K562 (cell line): ENCODE results near the gene TRAF7. TPM values are rescaled to one million over a fixed set of nuclear protein-coding genes. Genes with fewer than 3 reads are reported as not detected.

Experiments used
- CSDE1 ChIP-seq, 2 experiments: fragments of 450-650 bp; IDR thresholded peaks; 2 replicates each; pipeline ENCODE4 v1.6.1; 2016; ENCODE audit warnings: mild to moderate bottlenecking in 1 of 2
- DLX4 ChIP-seq: fragments of 250-450 bp; sonication (Bioruptor Pico); IDR thresholded peaks from 2 replicates; pipeline ENCODE4 v1.6.1; 2021; ENCODE audit warnings: mild to moderate bottlenecking
- EGR1 ChIP-seq: fragments of 450-650 bp; conservative IDR thresholded peaks from 2 replicates; pipeline ENCODE4 v1.6.1; 2017; ENCODE audit warnings: mild to moderate bottlenecking
- HDGF ChIP-seq: fragments of 450-650 bp; IDR thresholded peaks from 2 replicates; pipeline ENCODE4 v1.6.1; 2016
- MGA ChIP-seq: fragments of 450-650 bp; IDR thresholded peaks from 2 replicates; pipeline ENCODE4 v1.6.1; 2016; ENCODE audit warnings: mild to moderate bottlenecking, moderate library complexity
- PHTF2 ChIP-seq: fragments of 250-450 bp; sonication (Bioruptor Pico); IDR thresholded peaks from 2 replicates; pipeline ENCODE4 v1.5.0; 2021; ENCODE audit warnings: mild to moderate bottlenecking
- RFX5 ChIP-seq: IDR thresholded peaks from 2 replicates; pipeline ENCODE4 v1.6.1; 2011; ENCODE audit warnings: low read depth, mild to moderate bottlenecking, improper control_type of control experiment, low read length
- RFX7 ChIP-seq: fragments of 250-450 bp; sonication (Bioruptor Pico); IDR thresholded peaks from 2 replicates; pipeline ENCODE4 v1.5.1; 2021; ENCODE audit warnings: mild to moderate bottlenecking
- SRF ChIP-seq, 2 experiments: fragments of 250-450, 450-650 bp in 1 of 2; sonication (Bioruptor Pico) in 1 of 2; sonication (generic) in 1 of 2; formaldehyde crosslinking; IDR thresholded peaks; 2 replicates each; pipeline versions ENCODE4 v1.5.0 to v1.5.1; 2020 to 2022; ENCODE audit warnings: mild to moderate bottlenecking in 1 of 2, missing genetic modification reagents in 1 of 2
- TAF7 ChIP-seq: fragments of 450-650 bp; IDR thresholded peaks from 2 replicates; pipeline ENCODE4 v1.6.1; 2016; ENCODE audit warnings: missing genetic modification characterization, missing compliant biosample characterization
- XRCC4 ChIP-seq: IDR thresholded peaks from one replicate; pipeline ENCODE4 v1.6.1; 2011; ENCODE audit not compliant: insufficient read depth, insufficient read length; ENCODE audit errors: extremely low read depth
- YY1 ChIP-seq, 3 experiments: IDR thresholded peaks; 2 replicates each; pipeline ENCODE4 v1.6.1; 2011; ENCODE audit warnings: low read length in 2 of 3, mild to moderate bottlenecking in 2 of 3, moderate library complexity in 2 of 3, borderline replicate concordance in 1 of 3, control low read depth in 1 of 3, low read depth in 1 of 3; ENCODE audit not compliant: insufficient read depth in 3 of 3, insufficient replicate concordance in 2 of 3, control insufficient read depth in 1 of 3, insufficient read length in 1 of 3; ENCODE audit errors: extremely low read depth in 1 of 3
- ZNF311 ChIP-seq: fragments of 250-450 bp; sonication (Bioruptor Pico); IDR thresholded peaks from 2 replicates; pipeline ENCODE4 v1.4.0; 2020; ENCODE audit warnings: mild to moderate bottlenecking, moderate library complexity
- ZNF586 ChIP-seq: fragments of 450-650 bp; formaldehyde crosslinking; conservative IDR thresholded peaks from 2 replicates; pipeline ENCODE4 v1.4.0; 2020; ENCODE audit warnings: mild to moderate bottlenecking, moderate library complexity
- polyA plus RNA-seq, 8 experiments: library from polyadenylated mRNA; depleted of rRNA in 4 of 8; stranded (reverse) in 5 of 8; unstranded in 3 of 8; fragments of >200 nt; fragmentation: Nextera tagmentation in 2 of 8; fragmentation: Illumina TruSeq in 1 of 8; extraction: Ambion mirVana in 2 of 8; extraction: Trizol in 1 of 8; gene quantifications; 2 replicates each; pipeline versions ENCODE4 v1.2.1 to v1.2.3, GENCODE V29; 2011 to 2014; ENCODE audit warnings: inconsistent platforms in 1 of 8, missing spikeins in 1 of 8
- total RNA-seq, 7 experiments: library from RNA; depleted of rRNA in 6 of 7; stranded (reverse); fragments of >200 nt in 6 of 7; fragmentation: Illumina TruSeq in 2 of 7; extraction: Trizol in 2 of 7; gene quantifications; 2 replicates each; pipeline versions ENCODE4 v1.2.1 to v1.2.3, GENCODE V29; 2011 to 2021; ENCODE audit warnings: low replicate concordance in 1 of 7

TRAF7 gene
- total and polyA plus RNA-seq, 9 of the 15 experiments (the other 6 are each of a cell fraction or from before 2014, with no cell fraction given), result 1.1 to 113 (median 41.6) TPM

- 0 out of 2 replicates have a peak, but pooled peaks have one; percentile 47 for TF ChIP-seq MGA
- no peak for TF ChIP-seq ZNF586 (CRISPR knock-in tag)
- TF ChIP-seq YY1 (IDR thresholded peaks at IDR 0.05; ENCODE audit: borderline replicate concordance in 1 of 3, control insufficient read depth in 1 of 3, extremely low read depth in 1 of 3, insufficient read depth in 3 of 3, insufficient read length in 1 of 3, insufficient replicate concordance in 2 of 3, low read depth in 1 of 3, low read length in 2 of 3), result no peak
- no peak for TF ChIP-seq CSDE1 (IDR thresholded peaks at IDR 0.05)
- 0 out of 2 replicates have a peak, but pooled peaks have one; percentile 25 for TF ChIP-seq EGR1
- 0 out of 2 replicates have a peak, but pooled peaks have one; percentile 40 for TF ChIP-seq RFX7
- 0 out of 2 replicates have a peak, but pooled peaks have one; percentile 41 for TF ChIP-seq HDGF
- TF ChIP-seq TAF7, result no peak
- no peak for TF ChIP-seq SRF (CRISPR knock-in tag; IDR thresholded peaks at IDR 0.05)
- TF ChIP-seq DLX4 (CRISPR knock-in tag), result no peak
- no peak for TF ChIP-seq XRCC4
- TF ChIP-seq RFX5, result no peak
- no peak for TF ChIP-seq PHTF2
- no peak for TF ChIP-seq ZNF311 (CRISPR knock-in tag)
Observed at GRCh38 chr16:2204416-2205103, 49.0 kb downstream of the TRAF7 start (continued).
